Mesenchymal stem cell (in vitro differentiated cells and primary cell): ENCODE results near the gene ABHD6.
A peak's percentile ranks its signal among the peaks of the same experiment; 100 is the strongest.

ENCODE experiments used
- DNase-seq: peaks from one replicate; pipeline ENCODE4 v3.0.0-alpha.2; 2013
- H2AFZ ChIP-seq: one replicate; pipeline ENCODE4 v1.6.1; 2013; ENCODE audit warnings: low read depth, mild to moderate bottlenecking, control low read depth, inconsistent platforms, low read length, moderate library complexity
- H2AK5ac ChIP-seq: 2 replicates; pipeline ENCODE4 v1.6.1; 2013; ENCODE audit warnings: low read length, moderate library complexity, mild to moderate bottlenecking, inconsistent platforms; ENCODE audit not compliant: severe bottlenecking
- H2BK120ac ChIP-seq: one replicate; pipeline ENCODE4 v1.6.1; 2013; ENCODE audit warnings: low read depth, mild to moderate bottlenecking, inconsistent platforms, low read length, moderate library complexity
- H2BK12ac ChIP-seq, 2 experiments: one replicate each; pipeline ENCODE4 v1.6.1; 2013; ENCODE audit warnings: inconsistent platforms in 2 of 2, low read length in 2 of 2, mild to moderate bottlenecking in 2 of 2, moderate library complexity in 2 of 2, control low read depth in 1 of 2
- H2BK15ac ChIP-seq: one replicate; pipeline ENCODE4 v1.6.1; 2013; ENCODE audit warnings: mild to moderate bottlenecking, low read depth, inconsistent platforms; ENCODE audit not compliant: poor library complexity, severe bottlenecking
- H2BK5ac ChIP-seq: 2 replicates; pipeline ENCODE4 v1.6.1; 2013; ENCODE audit warnings: low read depth, mild to moderate bottlenecking, low read length, control low read depth, inconsistent platforms; ENCODE audit not compliant: poor library complexity, severe bottlenecking
- H3K14ac ChIP-seq, 2 experiments: one replicate each; pipeline ENCODE4 v1.6.1; 2013; ENCODE audit warnings: inconsistent platforms in 2 of 2, low read length in 2 of 2, control low read depth in 1 of 2, mild to moderate bottlenecking in 1 of 2, moderate library complexity in 1 of 2
- H3K18ac ChIP-seq, 2 experiments: one replicate each; pipeline ENCODE4 v1.6.1; 2013; ENCODE audit warnings: inconsistent platforms in 2 of 2, low read length in 2 of 2, control low read depth in 1 of 2, low read depth in 1 of 2, mild to moderate bottlenecking in 1 of 2
- H3K23ac ChIP-seq, 2 experiments: one replicate each; pipeline ENCODE4 v1.6.1; 2013; ENCODE audit warnings: inconsistent platforms in 2 of 2, low read length in 2 of 2, mild to moderate bottlenecking in 2 of 2, moderate library complexity in 2 of 2, control low read depth in 1 of 2
- H3K27ac ChIP-seq: 2 replicates; pipeline ENCODE4 v1.5.1; 2013; ENCODE audit warnings: mild to moderate bottlenecking, moderate library complexity, low read length, control low read depth, inconsistent platforms; ENCODE audit not compliant: poor library complexity, severe bottlenecking
- H3K27me3 ChIP-seq, 2 experiments: 2 replicates each; pipeline versions ENCODE4 v1.6.1 to v1.7.0; 2013; ENCODE audit warnings: low read length in 2 of 2, mild to moderate bottlenecking in 2 of 2, moderate library complexity in 2 of 2, control low read depth in 1 of 2, inconsistent platforms in 1 of 2; ENCODE audit not compliant: control insufficient read depth in 1 of 2, insufficient read depth in 1 of 2
- H3K36me3 ChIP-seq, 2 experiments: 2 replicates each; pipeline versions ENCODE4 v1.6.1 to v1.7.0; 2013; ENCODE audit warnings: low read length in 2 of 2, control low read depth in 1 of 2, inconsistent platforms in 1 of 2, low read depth in 1 of 2, mild to moderate bottlenecking in 1 of 2; ENCODE audit not compliant: insufficient read depth in 2 of 2, control insufficient read depth in 1 of 2
- H3K4ac ChIP-seq, 2 experiments: one replicate each; pipeline ENCODE4 v1.6.1; 2013; ENCODE audit warnings: inconsistent platforms in 2 of 2, low read length in 2 of 2, mild to moderate bottlenecking in 2 of 2, moderate library complexity in 2 of 2, control low read depth in 1 of 2, low read depth in 1 of 2
- H3K4me1 ChIP-seq: 2 replicates; pipeline ENCODE4 v1.6.1; 2013; ENCODE audit warnings: low read depth, low read length, control low read depth; ENCODE audit not compliant: control insufficient read depth, insufficient read depth
- H3K4me2 ChIP-seq: 2 replicates; pipeline ENCODE4 v1.6.1; 2013; ENCODE audit warnings: low read length, mild to moderate bottlenecking, inconsistent platforms; ENCODE audit not compliant: poor library complexity, severe bottlenecking
- H3K4me3 ChIP-seq, 2 experiments: 2 replicates each; pipeline versions ENCODE4 v1.5.1 to v1.7.0; 2013; ENCODE audit warnings: low read length in 2 of 2, mild to moderate bottlenecking in 2 of 2, control low read depth in 1 of 2, low read depth in 1 of 2; ENCODE audit not compliant: insufficient read depth in 1 of 2
- H3K79me1 ChIP-seq: replicated peaks from 2 replicates; pipeline ENCODE4 v1.6.1; 2013; ENCODE audit warnings: mild to moderate bottlenecking, control low read depth, low read length, inconsistent platforms; ENCODE audit not compliant: poor library complexity, severe bottlenecking
- H3K9ac ChIP-seq: 2 replicates; pipeline ENCODE4 v1.7.0; 2013; ENCODE audit warnings: mild to moderate bottlenecking, low read length, moderate library complexity
- H3K9me3 ChIP-seq: 2 replicates; pipeline ENCODE4 v1.7.0; 2013; ENCODE audit warnings: mild to moderate bottlenecking, low read length; ENCODE audit not compliant: control insufficient read depth
- H4K8ac ChIP-seq: one replicate; pipeline ENCODE4 v1.6.1; 2013; ENCODE audit warnings: inconsistent platforms, mild to moderate bottlenecking, low read length, moderate library complexity
- H4K91ac ChIP-seq: one replicate; pipeline ENCODE4 v1.6.1; 2013; ENCODE audit warnings: mild to moderate bottlenecking, low read length, inconsistent platforms
- WGBS: methylation state at CpG from one replicate; pipeline ENCODE4 v1.1.7; 2013; ENCODE audit warnings: mixed read lengths; 5-methylcytosine and 5-hydroxymethylcytosine counted together

ABHD6 gene

GRCh38 chr3:58256511-58256910 is 18.9 kb downstream of the ABHD6 start:
- H2AK5ac ChIP-seq, result no peak overlapping the region
- WGBS, result 99% methylated on average over 4 of the region's 4 CpGs
- H2BK12ac ChIP-seq, result no peak overlapping the region
- H2BK120ac ChIP-seq, result no peak overlapping the region
- peaks cover 7% of the 10 kb centered on the region for H3K4me1 ChIP-seq
- no peak overlapping the region for H3K18ac ChIP-seq
- no peak overlapping the region for H2BK5ac ChIP-seq
- no peaks in the 10 kb centered on the region for H3K79me1 ChIP-seq
- H3K36me3 ChIP-seq, result peaks cover 0 to 16% of the 10 kb centered on the region in 2 experiments
- DNase-seq, result no peak
- H3K27me3 ChIP-seq, result no peaks in the 10 kb centered on the region
- H2BK15ac ChIP-seq, result no peak overlapping the region
- no peak overlapping the region for H3K4me2 ChIP-seq
- no peak overlapping the region for H3K9ac ChIP-seq
- no peak overlapping the region for H4K8ac ChIP-seq
- H3K14ac ChIP-seq, result no peak overlapping the region
- no peak overlapping the region for H2AFZ ChIP-seq
- no peak overlapping the region for H4K91ac ChIP-seq
- no peak overlapping the region for H3K27ac ChIP-seq
- H3K9me3 ChIP-seq, result no peaks in the 10 kb centered on the region
- H3K4me3 ChIP-seq, result no peak overlapping the region
- no peak overlapping the region for H3K23ac ChIP-seq
- no peak overlapping the region for H3K4ac ChIP-seq

GRCh38 chr3:58258392-58259055 is 20.9 kb downstream of the ABHD6 start:
- Histone ChIP-seq H3K4me2 (no peak overlapping the region), H2BK12ac (no peak overlapping the region), H2BK5ac (no peak overlapping the region), H2BK120ac (no peak overlapping the region), H3K4me1 (peaks cover 7% of the 10 kb centered on the region), H3K4me3 (no peak overlapping the region), H3K9me3 (no peaks in the 10 kb centered on the region), H2AFZ (no peak overlapping the region), H3K27me3 (no peaks in the 10 kb centered on the region), H3K4ac (no peak overlapping the region), H3K23ac (no peak overlapping the region), H2BK15ac (no peak overlapping the region), H3K18ac (no peak overlapping the region), H2AK5ac (no peak overlapping the region), H3K27ac (no peak overlapping the region), H4K91ac (no peak overlapping the region), H4K8ac (no peak overlapping the region), H3K36me3 (peaks cover 0 to 16% of the 10 kb centered on the region in 2 experiments), H3K9ac (no peak overlapping the region), H3K14ac (no peak overlapping the region), H3K79me1 (no peaks in the 10 kb centered on the region)
- 92% methylated on average over 10 of the region's 10 CpGs for WGBS
- no peak for DNase-seq

GRCh38 chr3:58260261-58260731 is 22.7 kb downstream of the ABHD6 start:
- H4K91ac ChIP-seq, result no peak overlapping the region
- H3K9ac ChIP-seq, result no peak overlapping the region
- H3K18ac ChIP-seq, result no peak overlapping the region
- peak overlapping the region in 1 of 2 experiments; percentile 57 for H3K14ac ChIP-seq
- no peak overlapping the region for H2AK5ac ChIP-seq
- H3K4me3 ChIP-seq, result no peak overlapping the region
- H3K9me3 ChIP-seq, result no peaks in the 10 kb centered on the region
- H3K27me3 ChIP-seq, result no peaks in the 10 kb centered on the region
- DNase-seq, result peak; percentile 85
- peaks cover 7% of the 10 kb centered on the region for H3K4me1 ChIP-seq
- H3K79me1 ChIP-seq, result no peaks in the 10 kb centered on the region
- peaks cover 0 to 16% of the 10 kb centered on the region in 2 experiments for H3K36me3 ChIP-seq
- no peak overlapping the region for H3K27ac ChIP-seq
- H2BK5ac ChIP-seq, result no peak overlapping the region
- no peak overlapping the region for H3K4ac ChIP-seq
- no peak overlapping the region for H3K4me2 ChIP-seq
- no peak overlapping the region for H2BK120ac ChIP-seq
- 61% methylated on average over 6 of the region's 6 CpGs for WGBS
- no peak overlapping the region for H2BK15ac ChIP-seq
- H2AFZ ChIP-seq, result no peak overlapping the region
- H3K23ac ChIP-seq, result no peak overlapping the region
- no peak overlapping the region for H4K8ac ChIP-seq
- no peak overlapping the region for H2BK12ac ChIP-seq

GRCh38 chr3:58260733-58261132 is 23.1 kb downstream of the ABHD6 start:
- no peak overlapping the region for H3K27ac ChIP-seq
- H3K4me1 ChIP-seq, result peaks cover 7% of the 10 kb centered on the region
- H3K4me2 ChIP-seq, result no peak overlapping the region
- peaks cover 0 to 16% of the 10 kb centered on the region in 2 experiments for H3K36me3 ChIP-seq
- no peak overlapping the region for H2BK15ac ChIP-seq
- WGBS, result 77% methylated on average over 6 of the region's 6 CpGs
- no peak overlapping the region for H2BK120ac ChIP-seq
- H3K18ac ChIP-seq, result no peak overlapping the region
- H4K91ac ChIP-seq, result no peak overlapping the region
- H2BK12ac ChIP-seq, result no peak overlapping the region
- H3K23ac ChIP-seq, result no peak overlapping the region
- no peaks in the 10 kb centered on the region for H3K9me3 ChIP-seq
- no peak overlapping the region for H2AFZ ChIP-seq
- H3K14ac ChIP-seq, result peak overlapping the region in 1 of 2 experiments; percentile 57
- H2AK5ac ChIP-seq, result no peak overlapping the region
- no peaks in the 10 kb centered on the region for H3K27me3 ChIP-seq
- H4K8ac ChIP-seq, result no peak overlapping the region
- no peaks in the 10 kb centered on the region for H3K79me1 ChIP-seq
- no peak overlapping the region for H3K9ac ChIP-seq
- H2BK5ac ChIP-seq, result no peak overlapping the region
- DNase-seq, result peak; percentile 42
- H3K4me3 ChIP-seq, result no peak overlapping the region
- H3K4ac ChIP-seq, result no peak overlapping the region
